ENCODE measurements around the gene SMIM27. TPM values are rescaled to one million over a fixed set of nuclear protein-coding genes. Genes with fewer than 3 reads are reported as not detected.

The SMIM27 gene
- total and polyA plus RNA-seq, 2 of the 8 experiments (the other 6 are each of a cell fraction or from before 2014, with no cell fraction given), result 3.6 to 18.1 TPM

GRCh38 chr9:32580631-32581300, 28.6 kb downstream of the SMIM27 start (continued):
- TF ChIP-seq TCF12 (IDR thresholded peaks at IDR 0.05; ENCODE audit: low read depth, low read length) (no peak), EGR1 (IDR thresholded peaks at IDR 0.05; ENCODE audit: borderline replicate concordance, low read depth, low read length) (no peak), CBX8 (IDR thresholded peaks at IDR 0.05; ENCODE audit: borderline replicate concordance, low read depth, low read length) (no peak), BACH1 (IDR thresholded peaks at IDR 0.05; ENCODE audit: low read length) (no peak)

All from H1 (cell line).